Mesendoderm (in vitro differentiated cells): ENCODE results near the gene DOCK2.

Experiments
- DNase-seq: peaks from one replicate; pipeline ENCODE4 v3.0.0; 2013
- H2AK5ac ChIP-seq: 2 replicates; pipeline ENCODE4 v1.6.1; 2013; ENCODE audit warnings: low read length, inconsistent platforms
- H2BK120ac ChIP-seq: 2 replicates; pipeline ENCODE4 v1.6.1; 2013; ENCODE audit warnings: low read depth, mild to moderate bottlenecking, low read length, moderate library complexity, mixed read lengths
- H2BK15ac ChIP-seq: replicated peaks from 2 replicates; pipeline ENCODE4 v1.6.1; 2013; ENCODE audit warnings: low read depth, mild to moderate bottlenecking, moderate library complexity
- H2BK5ac ChIP-seq: 2 replicates; pipeline ENCODE4 v1.6.1; 2013; ENCODE audit warnings: low read length, inconsistent platforms
- H3K18ac ChIP-seq: 2 replicates; pipeline ENCODE4 v1.6.1; 2013; ENCODE audit warnings: mild to moderate bottlenecking, low read length, mixed read lengths
- H3K23ac ChIP-seq: one replicate; pipeline ENCODE4 v1.6.1; 2013; ENCODE audit warnings: low read length
- H3K27ac ChIP-seq: 2 replicates; pipeline ENCODE4 v1.5.1; 2013; ENCODE audit warnings: low read depth, mild to moderate bottlenecking, inconsistent platforms, low read length, moderate library complexity
- H3K27me3 ChIP-seq: 2 replicates; pipeline ENCODE4 v1.6.1; 2013; ENCODE audit warnings: low read length, control low read depth, mild to moderate bottlenecking, inconsistent platforms; ENCODE audit not compliant: insufficient read depth, poor library complexity
- H3K36me3 ChIP-seq: 2 replicates; pipeline ENCODE4 v1.6.1; 2013; ENCODE audit warnings: low read length, inconsistent platforms; ENCODE audit not compliant: control insufficient read depth, insufficient read depth
- H3K4ac ChIP-seq: one replicate; pipeline ENCODE4 v1.6.1; 2013; ENCODE audit warnings: low read depth, mild to moderate bottlenecking, low read length, moderate library complexity
- H3K4me1 ChIP-seq: 2 replicates; pipeline ENCODE4 v1.6.1; 2013; ENCODE audit warnings: low read depth, low read length, inconsistent platforms; ENCODE audit not compliant: control insufficient read depth
- H3K4me2 ChIP-seq: 2 replicates; pipeline ENCODE4 v1.6.1; 2013; ENCODE audit warnings: low read length
- H3K4me3 ChIP-seq: 2 replicates; pipeline ENCODE4 v1.5.1; 2013; ENCODE audit warnings: mild to moderate bottlenecking, low read length
- H3K56ac ChIP-seq: one replicate; pipeline ENCODE4 v1.6.1; 2013; ENCODE audit warnings: low read length
- H3K79me1 ChIP-seq: 2 replicates; pipeline ENCODE4 v1.6.1; 2013; ENCODE audit warnings: low read length, inconsistent platforms
- H3K79me2 ChIP-seq: 2 replicates; pipeline ENCODE4 v1.6.1; 2013; ENCODE audit warnings: mild to moderate bottlenecking, low read length; ENCODE audit not compliant: control insufficient read depth, insufficient read depth
- H3K9ac ChIP-seq: 2 replicates; pipeline ENCODE4 v1.6.1; 2013; ENCODE audit warnings: low read length, inconsistent platforms
- H4K5ac ChIP-seq: one replicate; pipeline ENCODE4 v1.6.1; 2013; ENCODE audit warnings: low read length
- H4K8ac ChIP-seq: one replicate; pipeline ENCODE4 v1.6.1; 2013; ENCODE audit warnings: low read depth, mild to moderate bottlenecking, control low read depth, low read length, moderate library complexity
- WGBS: extraction: QIAGEN DNeasy Blood & Tissue Kit; methylation state at CpG from one replicate; pipeline ENCODE4 v1.1.7; 2013; ENCODE audit warnings: low lambda C conversion rate, missing lambda C conversion rate; ENCODE audit not compliant: insufficient coverage; ENCODE audit errors: extremely low coverage; 5-methylcytosine and 5-hydroxymethylcytosine counted together

Gene DOCK2

GRCh38 chr5:169695025-169695625 is 58.0 kb downstream of the DOCK2 start:
- Histone ChIP-seq H3K4me3 (no peak overlapping the region), H3K56ac (no peak overlapping the region), H3K4me1 (peaks cover 3% of the 10 kb centered on the region), H3K9ac (no peak overlapping the region), H3K4me2 (no peak overlapping the region), H3K79me1 (no peaks in the 10 kb centered on the region), H3K27me3 (no peaks in the 10 kb centered on the region), H3K4ac (no peak overlapping the region), H2BK15ac (no peak overlapping the region), H2BK120ac (no peak overlapping the region), H4K8ac (no peak overlapping the region), H4K5ac (no peak overlapping the region), H3K18ac (no peak overlapping the region), H3K79me2 (no peaks in the 10 kb centered on the region), H3K27ac (no peak overlapping the region), H3K23ac (no peak overlapping the region), H3K36me3 (no peaks in the 10 kb centered on the region), H2BK5ac (no peak overlapping the region), H2AK5ac (no peak overlapping the region)
- no CpG with 5 or more reads among the region's 6 CpGs for WGBS
- no peak for DNase-seq

DNA sequence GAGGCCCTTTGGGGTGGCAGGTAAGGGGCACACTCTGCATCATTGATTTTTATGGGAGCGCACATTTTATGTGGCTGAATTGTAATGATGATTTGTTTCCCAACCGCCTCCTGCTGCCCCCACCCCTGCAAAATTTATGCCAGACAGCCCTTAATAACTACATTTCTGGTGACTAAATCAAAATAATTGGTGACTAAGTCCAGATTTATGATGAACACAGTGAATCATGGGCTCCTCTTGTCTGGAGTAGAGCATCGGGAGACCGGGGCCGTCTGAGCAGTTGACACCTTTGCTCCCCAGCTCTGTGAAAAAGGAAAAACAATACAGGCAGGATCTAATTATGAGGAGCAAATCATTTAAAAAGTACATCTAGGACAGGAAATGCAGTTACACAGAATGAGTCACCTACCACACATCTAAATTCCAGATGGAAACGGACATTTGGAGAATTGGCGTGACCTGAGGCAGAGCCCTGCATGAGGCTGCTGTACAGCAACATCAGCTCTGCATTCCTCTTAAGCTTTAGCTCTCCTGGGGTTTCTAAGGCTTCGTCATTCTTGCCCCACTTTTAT is 58.9 kb downstream of the DOCK2 start:
- no peaks in the 10 kb centered on the region for H3K36me3 ChIP-seq
- no peak overlapping the region for H3K4ac ChIP-seq
- no peak overlapping the region for H3K56ac ChIP-seq
- H4K5ac ChIP-seq = no peak overlapping the region
- H2BK5ac ChIP-seq = no peak overlapping the region
- no peak overlapping the region for H2AK5ac ChIP-seq
- peaks cover 3% of the 10 kb centered on the region for H3K4me1 ChIP-seq
- no peak overlapping the region for H3K23ac ChIP-seq
- H3K79me1 ChIP-seq = no peaks in the 10 kb centered on the region
- no CpG with 5 or more reads among the region's 8 CpGs for whole genome bisulfite sequencing
- no peak overlapping the region for H3K9ac ChIP-seq
- H3K4me3 ChIP-seq = no peak overlapping the region
- H2BK120ac ChIP-seq = no peak overlapping the region
- H3K27ac ChIP-seq = no peak overlapping the region
- no peak overlapping the region for H3K4me2 ChIP-seq
- H3K79me2 ChIP-seq = no peaks in the 10 kb centered on the region
- no peak overlapping the region for H2BK15ac ChIP-seq
- DNase-seq = no peak
- no peak overlapping the region for H4K8ac ChIP-seq
- H3K27me3 ChIP-seq = no peaks in the 10 kb centered on the region
- no peak overlapping the region for H3K18ac ChIP-seq

- Histone ChIP-seq H3K4ac (no peak overlapping the region), H4K5ac (no peak overlapping the region), H3K36me3 (no peaks in the 10 kb centered on the region), H3K4me3 (no peak overlapping the region), H3K56ac (no peak overlapping the region), H3K27me3 (no peaks in the 10 kb centered on the region), H2BK5ac (no peak overlapping the region), H3K27ac (no peak overlapping the region), H3K79me1 (no peaks in the 10 kb centered on the region), H2BK15ac (no peak overlapping the region), H4K8ac (no peak overlapping the region), H3K18ac (no peak overlapping the region), H3K4me2 (no peak overlapping the region), H2AK5ac (no peak overlapping the region), H3K79me2 (no peaks in the 10 kb centered on the region), H3K4me1 (no peaks in the 10 kb centered on the region), H3K23ac (no peak overlapping the region), H3K9ac (no peak overlapping the region), H2BK120ac (no peak overlapping the region)
- no CpG with 5 or more reads among the region's 6 CpGs for WGBS
- DNase-seq = no peak
These were observed 59.8 kb downstream of the DOCK2 start for GRCh38 chr5:169696621-169697510.

GRCh38 chr5:169697511-169697890 is 60.4 kb downstream of the DOCK2 start:
- Histone ChIP-seq H2BK5ac (no peak overlapping the region), H3K36me3 (no peaks in the 10 kb centered on the region), H3K18ac (no peak overlapping the region), H3K9ac (no peak overlapping the region), H2BK15ac (no peak overlapping the region), H2BK120ac (no peak overlapping the region), H3K27me3 (no peaks in the 10 kb centered on the region), H2AK5ac (no peak overlapping the region), H4K5ac (no peak overlapping the region), H3K4me3 (no peak overlapping the region), H3K79me2 (no peaks in the 10 kb centered on the region), H3K27ac (no peak overlapping the region), H3K4me2 (no peak overlapping the region), H3K4ac (no peak overlapping the region), H3K4me1 (no peaks in the 10 kb centered on the region), H3K79me1 (no peaks in the 10 kb centered on the region), H4K8ac (no peak overlapping the region), H3K56ac (no peak overlapping the region), H3K23ac (no peak overlapping the region)
- WGBS = no CpG with 5 or more reads among the region's 2 CpGs
- DNase-seq = no peak

DNA sequence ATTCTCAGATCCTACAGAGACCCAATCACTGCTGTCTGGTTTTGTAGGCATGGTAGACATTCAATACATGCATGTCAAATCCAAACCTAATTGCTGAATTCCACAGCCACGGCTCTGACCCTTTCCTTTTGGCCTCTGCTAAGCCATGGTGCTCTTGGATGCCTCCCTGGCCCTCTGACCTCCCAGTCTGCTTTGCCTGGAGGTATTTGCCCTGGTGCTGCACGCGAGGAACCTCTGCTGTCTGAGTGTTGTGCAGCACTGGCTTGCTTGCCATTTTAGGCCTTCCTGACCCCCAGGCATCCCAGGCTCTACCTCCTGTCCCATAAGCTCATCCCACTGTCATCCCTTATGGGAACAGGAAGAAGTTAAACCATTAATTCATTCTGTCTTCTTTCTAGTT is 60.9 kb downstream of the DOCK2 start:
- no peaks in the 10 kb centered on the region for H3K27me3 ChIP-seq
- H3K4me2 ChIP-seq = no peak overlapping the region
- no peak overlapping the region for H4K5ac ChIP-seq
- H3K36me3 ChIP-seq = no peaks in the 10 kb centered on the region
- WGBS = no CpG with 5 or more reads among the region's 3 CpGs
- no peak for DNase-seq
- H2BK15ac ChIP-seq = no peak overlapping the region
- no peaks in the 10 kb centered on the region for H3K79me2 ChIP-seq
- no peak overlapping the region for H4K8ac ChIP-seq
- H2BK5ac ChIP-seq = no peak overlapping the region
- no peak overlapping the region for H3K56ac ChIP-seq
- no peak overlapping the region for H3K4ac ChIP-seq
- no peak overlapping the region for H2BK120ac ChIP-seq
- H3K4me1 ChIP-seq = no peaks in the 10 kb centered on the region
- H3K18ac ChIP-seq = no peak overlapping the region
- H3K27ac ChIP-seq = no peak overlapping the region
- no peak overlapping the region for H3K23ac ChIP-seq
- H3K79me1 ChIP-seq = no peaks in the 10 kb centered on the region
- H3K4me3 ChIP-seq = no peak overlapping the region
- no peak overlapping the region for H2AK5ac ChIP-seq
- H3K9ac ChIP-seq = no peak overlapping the region
